CD14-positive monocyte (primary cell): Measurements from ENCODE around the gene IL17B. TPM values are rescaled to one million over a fixed set of nuclear protein-coding genes. Genes with fewer than 3 reads are reported as not detected.
A peak's percentile ranks its signal among the peaks of the same experiment; 100 is the strongest.

Experiments used
- DNase-seq, 3 donors: peaks; one replicate each; pipeline ENCODE4 v3.0.0-alpha.2; 2011 to 2022
- H2AFZ ChIP-seq: 2 replicates; pipeline ENCODE4 v1.6.0; 2012; ENCODE audit warnings: mild to moderate bottlenecking, low read depth, low read length, inconsistent platforms; ENCODE audit not compliant: insufficient read depth, poor library complexity, severe bottlenecking
- H3K27ac ChIP-seq, 2 donors: 1 replicate in 1 of 2; 2 replicates in 1 of 2; pipeline ENCODE4 v1.5.1; 2012 to 2013; ENCODE audit warnings: low read length in 2 of 2, control low read depth in 1 of 2, inconsistent platforms in 1 of 2, low read depth in 1 of 2, mild to moderate bottlenecking in 1 of 2
- H3K27me3 ChIP-seq, 2 donors: one replicate each; pipeline versions ENCODE4 v1.6.0 to v1.6.1; 2011 to 2013; ENCODE audit warnings: low read length in 2 of 2; ENCODE audit not compliant: control insufficient read depth in 2 of 2, insufficient read depth in 2 of 2
- H3K36me3 ChIP-seq, 2 donors: replicated peaks in 1 of 2; 1 replicate in 1 of 2; 2 replicates in 1 of 2; pipeline versions ENCODE4 v1.5.1 to v1.6.1; 2012 to 2013; ENCODE audit warnings: low read length in 2 of 2, control low read depth in 1 of 2, inconsistent platforms in 1 of 2, mild to moderate bottlenecking in 1 of 2; ENCODE audit not compliant: insufficient read depth in 2 of 2, control insufficient read depth in 1 of 2
- H3K4me1 ChIP-seq, 2 donors: 1 replicate in 1 of 2; 2 replicates in 1 of 2; pipeline versions ENCODE4 v1.5.1 to v1.6.1; 2012 to 2013; ENCODE audit warnings: low read length in 2 of 2, control low read depth in 1 of 2, inconsistent platforms in 1 of 2, mild to moderate bottlenecking in 1 of 2, moderate library complexity in 1 of 2; ENCODE audit not compliant: insufficient read depth in 2 of 2, control insufficient read depth in 1 of 2
- H3K4me2 ChIP-seq: replicated peaks from 2 replicates; pipeline ENCODE3; 2012; ENCODE audit warnings: low read length, moderate library complexity, mild to moderate bottlenecking; ENCODE audit not compliant: poor library complexity, severe bottlenecking; ENCODE audit errors: extremely low read depth
- H3K4me3 ChIP-seq, 3 experiments: fragments of 200-600 bp in 1 of 3; sonication (generic) in 1 of 3; replicated peaks in 1 of 3; 1 replicate in 2 of 3; 2 replicates in 1 of 3; pipeline ENCODE4 v1.5.1; 2011 to 2013; ENCODE audit warnings: low read length in 3 of 3, mild to moderate bottlenecking in 3 of 3, control low read depth in 2 of 3, low read depth in 2 of 3, inconsistent platforms in 1 of 3, moderate library complexity in 1 of 3
- H3K79me2 ChIP-seq: 2 replicates; pipeline ENCODE4 v1.6.0; 2012; ENCODE audit warnings: mild to moderate bottlenecking, control low read depth, inconsistent platforms, low read length, moderate library complexity; ENCODE audit not compliant: insufficient read depth
- H3K9ac ChIP-seq: 2 replicates; pipeline ENCODE4 v1.6.0; 2017; ENCODE audit warnings: low read length, mild to moderate bottlenecking; ENCODE audit not compliant: insufficient read depth, poor library complexity, severe bottlenecking
- H3K9me3 ChIP-seq, 2 donors: replicated peaks in 1 of 2; 1 replicate in 1 of 2; 2 replicates in 1 of 2; pipeline versions ENCODE4 v1.5.1 to v1.6.1; 2012 to 2013; ENCODE audit warnings: low read length in 2 of 2, control low read depth in 1 of 2; ENCODE audit not compliant: control insufficient read depth in 1 of 2, insufficient read depth in 1 of 2
- H4K20me1 ChIP-seq: 2 replicates; pipeline ENCODE4 v1.6.0; 2012; ENCODE audit warnings: mild to moderate bottlenecking, low read length, control low read depth, moderate library complexity; ENCODE audit not compliant: insufficient read depth
- H3K27ac Mint-ChIP-seq, 7 donors: one replicate each; pipeline ENCODE4 v1.8.0; 2020; ENCODE audit warnings: mild to moderate bottlenecking in 7 of 7, mixed read lengths in 7 of 7, moderate library complexity in 6 of 7, inconsistent platforms in 2 of 7
- H3K27me3 Mint-ChIP-seq, 3 donors: one replicate each; pipeline ENCODE4 v1.8.0; 2021 to 2022; ENCODE audit warnings: low read depth in 3 of 3, mild to moderate bottlenecking in 3 of 3, mixed read lengths in 3 of 3, moderate library complexity in 3 of 3, inconsistent platforms in 1 of 3
- H3K36me3 Mint-ChIP-seq, 2 donors: one replicate each; pipeline ENCODE4 v1.8.0; 2020; ENCODE audit warnings: mixed read lengths in 2 of 2, inconsistent platforms in 1 of 2, mild to moderate bottlenecking in 1 of 2
- H3K4me1 Mint-ChIP-seq: one replicate; pipeline ENCODE4 v1.8.0; 2020; ENCODE audit warnings: mild to moderate bottlenecking, mixed read lengths
- H3K4me3 Mint-ChIP-seq, 2 donors: one replicate each; pipeline ENCODE4 v1.8.0; 2020; ENCODE audit warnings: mild to moderate bottlenecking in 2 of 2, mixed read lengths in 2 of 2, moderate library complexity in 1 of 2
- H3K9me3 Mint-ChIP-seq, 7 donors: one replicate each; pipeline ENCODE4 v1.8.0; 2020 to 2022; ENCODE audit warnings: mixed read lengths in 7 of 7, mild to moderate bottlenecking in 6 of 7, moderate library complexity in 6 of 7, inconsistent platforms in 2 of 7
- WGBS: methylation state at CpG from one replicate; pipeline ENCODE4 v1.1.5; 2013; ENCODE audit warnings: missing lambda C conversion rate; ENCODE audit not compliant: insufficient coverage; 5-methylcytosine and 5-hydroxymethylcytosine counted together
- intact Hi-C, 2 donors: fragments of 100-400 bp; cut with micrococcal nuclease; formaldehyde crosslinking; loops; one replicate each; pipeline versions ENCODE4 v1.15.0 to v1.15.1; 2023
- polyA plus RNA-seq, 3 donors: library from polyadenylated mRNA; depleted of rRNA in 1 of 3; unstranded in 2 of 3; stranded (reverse) in 1 of 3; fragments of 300-500 nt in 2 of 3; fragments of >200 nt in 1 of 3; fragmentation: Illumina TruSeq in 2 of 3; gene quantifications; 1 replicate in 2 of 3; 2 replicates in 1 of 3; pipeline ENCODE4 v1.2.3, GENCODE V29; 2012 to 2021
- TF ChIP-seq, protein P1 (sequence below): fragments of 200-600 bp; IDR thresholded peaks from one replicate; pipeline ENCODE4 v1.8.0; 2022; ENCODE audit warnings: antibody characterized with exemption, mild to moderate bottlenecking

Gene IL17B
- polyA plus RNA-seq, 3 donors, result not detected

DNA sequence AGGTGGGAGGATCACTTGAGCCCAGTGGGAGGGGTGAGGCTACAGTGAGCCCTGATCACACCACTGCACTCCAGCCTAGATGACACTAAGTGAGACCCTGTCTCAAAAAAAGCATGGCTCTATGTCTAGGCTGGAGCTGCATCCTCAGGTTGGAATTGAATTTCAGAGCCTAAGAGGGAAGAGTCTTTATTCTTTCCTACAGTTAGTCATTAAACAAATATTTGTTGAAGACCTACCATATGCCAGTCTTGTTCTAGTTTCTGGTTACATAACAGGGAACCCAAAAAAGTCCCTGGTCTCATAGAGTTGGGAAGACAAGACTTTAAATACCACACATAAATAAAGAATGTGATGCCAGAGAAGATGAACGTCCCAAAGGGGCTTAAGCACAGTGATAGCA is 40.7 kb downstream of the IL17B start:
- Histone ChIP-seq H3K79me2 (no peaks in the 10 kb centered on the region), H3K27ac (no peak overlapping the region), H4K20me1 (no peaks in the 10 kb centered on the region), H3K4me2 (no peak overlapping the region), H3K27me3 (no peaks in the 10 kb centered on the region), H3K9me3 (no peaks in the 10 kb centered on the region), H2AFZ (no peak overlapping the region), H3K4me1 (no peaks in the 10 kb centered on the region), H3K36me3 (no peaks in the 10 kb centered on the region), H3K4me3 (no peak overlapping the region), H3K9ac (no peak overlapping the region)
- Mint-ChIP-seq H3K4me1 (no peaks in the 10 kb centered on the region), H3K27ac (no peak overlapping the region), H3K4me3 (no peak overlapping the region), H3K9me3 (no peaks in the 10 kb centered on the region), H3K27me3 (peaks cover 0 to 3% (median 2%) of the 10 kb centered on the region in 3 donors), H3K36me3 (no peaks in the 10 kb centered on the region)
- intact Hi-C loops, result no loop called here
- WGBS, result 100% methylated on average over 1 of the region's 1 CpG
- no peak for DNase-seq
- TF ChIP-seq, protein P1, sequence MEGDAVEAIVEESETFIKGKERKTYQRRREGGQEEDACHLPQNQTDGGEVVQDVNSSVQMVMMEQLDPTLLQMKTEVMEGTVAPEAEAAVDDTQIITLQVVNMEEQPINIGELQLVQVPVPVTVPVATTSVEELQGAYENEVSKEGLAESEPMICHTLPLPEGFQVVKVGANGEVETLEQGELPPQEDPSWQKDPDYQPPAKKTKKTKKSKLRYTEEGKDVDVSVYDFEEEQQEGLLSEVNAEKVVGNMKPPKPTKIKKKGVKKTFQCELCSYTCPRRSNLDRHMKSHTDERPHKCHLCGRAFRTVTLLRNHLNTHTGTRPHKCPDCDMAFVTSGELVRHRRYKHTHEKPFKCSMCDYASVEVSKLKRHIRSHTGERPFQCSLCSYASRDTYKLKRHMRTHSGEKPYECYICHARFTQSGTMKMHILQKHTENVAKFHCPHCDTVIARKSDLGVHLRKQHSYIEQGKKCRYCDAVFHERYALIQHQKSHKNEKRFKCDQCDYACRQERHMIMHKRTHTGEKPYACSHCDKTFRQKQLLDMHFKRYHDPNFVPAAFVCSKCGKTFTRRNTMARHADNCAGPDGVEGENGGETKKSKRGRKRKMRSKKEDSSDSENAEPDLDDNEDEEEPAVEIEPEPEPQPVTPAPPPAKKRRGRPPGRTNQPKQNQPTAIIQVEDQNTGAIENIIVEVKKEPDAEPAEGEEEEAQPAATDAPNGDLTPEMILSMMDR, result no peak

DNA sequence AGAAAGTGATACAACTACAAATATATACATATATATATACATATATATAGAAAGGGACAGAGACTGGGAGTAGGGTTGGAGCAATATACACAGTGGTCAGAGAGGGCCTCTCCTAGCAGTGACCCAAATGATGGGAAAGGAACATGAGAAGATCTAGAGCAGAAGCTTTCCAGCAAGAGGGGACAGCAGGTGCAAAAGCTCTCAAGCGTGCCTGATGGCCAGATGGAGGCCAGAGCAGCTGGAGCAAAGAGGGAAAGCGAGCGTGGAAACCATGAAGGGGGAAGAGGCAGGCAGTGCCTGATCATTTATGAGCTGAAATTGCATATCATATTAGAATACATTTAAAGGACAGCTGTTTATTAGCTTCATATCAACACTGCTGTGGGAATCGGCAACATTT is 41.4 kb downstream of the IL17B start:
- H3K9ac ChIP-seq, result no peak overlapping the region
- Mint-ChIP-seq H3K4me1 (no peaks in the 10 kb centered on the region), H3K36me3 (no peaks in the 10 kb centered on the region), H3K27ac (peak overlapping the region in 1 of 7 donors; percentile 26), H3K27me3 (peaks cover 0 to 3% (median 2%) of the 10 kb centered on the region in 3 donors), H3K4me3 (no peak overlapping the region), H3K9me3 (no peaks in the 10 kb centered on the region)
- H3K9me3 ChIP-seq, result no peaks in the 10 kb centered on the region
- H3K27ac ChIP-seq, result no peak overlapping the region
- 100% methylated on average over 1 of the region's 4 CpGs for WGBS
- no peaks in the 10 kb centered on the region for H3K79me2 ChIP-seq
- no peak for DNase-seq
- H3K4me2 ChIP-seq, result no peak overlapping the region
- TF ChIP-seq, protein P1, result no peak
- H3K27me3 ChIP-seq, result no peaks in the 10 kb centered on the region
- intact Hi-C loops, result no loop called here
- no peaks in the 10 kb centered on the region for H3K36me3 ChIP-seq
- no peak overlapping the region for H3K4me3 ChIP-seq
- H4K20me1 ChIP-seq, result no peaks in the 10 kb centered on the region
- no peaks in the 10 kb centered on the region for H3K4me1 ChIP-seq
- H2AFZ ChIP-seq, result no peak overlapping the region
